Astrocyte of the cerebellum (primary cell): ENCODE results near the gene ODF2.
"Not testable (repeated sequence)": the region's sequence is repeated elsewhere in the genome, so short reads cannot be mapped to it uniquely, and the experiment has no call there.

Source experiments
- DNase-seq: peaks from one replicate; pipeline ENCODE4 v3.0.0-alpha.2; 2011; ENCODE audit warnings: low read depth
- H3K4me3 ChIP-seq: 2 replicates; pipeline ENCODE4 v1.5.1; 2011; ENCODE audit warnings: mild to moderate bottlenecking, low read depth, low read length, moderate library complexity
- in situ Hi-C: cut with HindIII; loops from 2 replicates; pipeline ENCODE4 v1.10.0; 2017; ENCODE audit warnings: low sequenced_read_pairs
- TF ChIP-seq, protein P1 (sequence below): IDR thresholded peaks from 2 replicates; pipeline ENCODE4 v1.5.1; 2012; ENCODE audit warnings: low read length, low read depth, moderate library complexity, mild to moderate bottlenecking; ENCODE audit errors: missing control alignments

The ODF2 gene

DNA sequence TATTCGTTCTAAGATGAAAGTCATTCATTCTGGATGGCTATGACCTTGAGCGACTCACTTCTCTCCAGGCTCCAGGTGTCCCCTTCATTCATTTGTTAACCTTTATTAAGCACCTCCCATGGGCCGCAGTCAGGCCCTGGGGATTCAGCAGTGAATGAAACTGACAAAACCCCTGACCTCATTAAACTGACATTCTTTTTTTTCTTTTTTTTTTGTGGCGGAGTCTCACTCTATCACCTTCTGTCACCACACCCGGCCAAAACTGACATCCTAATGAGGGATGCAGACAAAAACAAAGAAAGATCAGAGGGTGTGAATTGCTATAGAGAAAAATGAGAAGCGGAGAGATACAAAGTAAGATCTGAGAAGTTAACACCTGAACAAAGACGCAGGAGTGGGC is 16.5 kb upstream of the ODF2 start:
- TF ChIP-seq, protein P1, sequence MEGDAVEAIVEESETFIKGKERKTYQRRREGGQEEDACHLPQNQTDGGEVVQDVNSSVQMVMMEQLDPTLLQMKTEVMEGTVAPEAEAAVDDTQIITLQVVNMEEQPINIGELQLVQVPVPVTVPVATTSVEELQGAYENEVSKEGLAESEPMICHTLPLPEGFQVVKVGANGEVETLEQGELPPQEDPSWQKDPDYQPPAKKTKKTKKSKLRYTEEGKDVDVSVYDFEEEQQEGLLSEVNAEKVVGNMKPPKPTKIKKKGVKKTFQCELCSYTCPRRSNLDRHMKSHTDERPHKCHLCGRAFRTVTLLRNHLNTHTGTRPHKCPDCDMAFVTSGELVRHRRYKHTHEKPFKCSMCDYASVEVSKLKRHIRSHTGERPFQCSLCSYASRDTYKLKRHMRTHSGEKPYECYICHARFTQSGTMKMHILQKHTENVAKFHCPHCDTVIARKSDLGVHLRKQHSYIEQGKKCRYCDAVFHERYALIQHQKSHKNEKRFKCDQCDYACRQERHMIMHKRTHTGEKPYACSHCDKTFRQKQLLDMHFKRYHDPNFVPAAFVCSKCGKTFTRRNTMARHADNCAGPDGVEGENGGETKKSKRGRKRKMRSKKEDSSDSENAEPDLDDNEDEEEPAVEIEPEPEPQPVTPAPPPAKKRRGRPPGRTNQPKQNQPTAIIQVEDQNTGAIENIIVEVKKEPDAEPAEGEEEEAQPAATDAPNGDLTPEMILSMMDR = no peak
- H3K4me3 ChIP-seq = no peak overlapping the region
- no peak for DNase-seq
- in situ Hi-C loops = no loop called here

DNA sequence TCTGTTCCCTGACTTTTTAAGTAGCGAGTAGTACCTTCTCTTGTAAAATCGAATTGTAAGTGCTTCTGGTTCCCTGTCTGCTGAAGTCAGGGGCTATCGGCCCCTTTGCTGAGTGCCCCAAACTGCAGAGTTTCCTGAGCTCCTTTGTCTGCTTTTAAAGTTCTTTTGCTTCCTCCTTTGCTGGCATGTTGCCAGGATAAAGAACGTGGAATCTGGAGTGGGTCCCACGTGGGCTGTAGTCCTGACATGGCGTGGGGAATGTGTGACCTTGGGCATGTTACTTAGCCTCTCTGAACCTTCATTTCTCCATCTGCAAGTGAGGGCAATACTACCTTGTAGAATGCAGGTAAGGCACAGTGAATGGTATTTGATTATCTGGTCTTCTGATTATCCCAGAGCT is 13.7 kb upstream of the ODF2 start:
- H3K4me3 ChIP-seq = no peak overlapping the region
- in situ Hi-C loops = no loop called here
- TF ChIP-seq, protein P1 = no peak
- DNase-seq = no peak

DNA sequence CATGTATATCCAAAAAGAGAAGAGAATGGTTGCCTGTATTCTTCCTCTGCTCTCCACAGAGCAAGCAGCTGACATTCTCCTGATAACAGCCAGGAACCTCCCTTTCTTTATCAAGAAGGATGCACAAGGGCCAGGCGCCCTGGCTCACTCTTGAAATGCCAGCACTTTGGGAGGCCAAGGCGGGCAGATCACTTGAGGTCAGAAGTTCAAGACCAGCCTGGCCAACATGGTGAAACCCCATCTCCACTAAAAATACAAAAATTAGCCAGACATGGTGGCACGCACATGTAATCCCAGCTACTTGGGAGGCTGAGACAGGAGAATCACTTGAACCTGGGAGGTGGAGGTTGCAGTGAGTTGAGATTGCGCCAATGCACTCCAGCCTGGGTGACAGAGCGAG is 9.3 kb upstream of the ODF2 start:
- in situ Hi-C loops, DNase-seq, H3K4me3 ChIP-seq: not testable (repeated sequence)

DNA sequence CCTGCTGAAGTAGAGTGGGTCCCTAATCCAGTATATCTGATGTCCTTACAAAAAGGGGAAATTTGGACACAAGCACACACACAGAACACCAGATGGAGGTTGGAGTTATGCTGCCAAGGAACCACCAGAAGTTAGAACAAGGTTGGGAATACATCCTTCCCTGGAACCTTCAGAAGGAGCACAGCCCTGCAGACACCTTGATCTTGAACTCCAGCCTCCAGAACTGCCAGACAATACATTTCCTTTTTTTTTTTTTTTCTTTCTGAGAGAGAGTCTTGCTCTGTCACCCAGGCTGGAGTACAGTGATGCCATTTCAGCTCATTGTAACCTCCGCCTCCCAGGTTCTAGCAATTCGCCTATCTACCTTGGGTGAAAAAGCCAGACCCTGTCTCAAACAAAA is 7.1 kb upstream of the ODF2 start:
- TF ChIP-seq, protein P1 = no peak
- no peak for DNase-seq
- in situ Hi-C loops = no loop called here
- H3K4me3 ChIP-seq = no peak overlapping the region

DNA sequence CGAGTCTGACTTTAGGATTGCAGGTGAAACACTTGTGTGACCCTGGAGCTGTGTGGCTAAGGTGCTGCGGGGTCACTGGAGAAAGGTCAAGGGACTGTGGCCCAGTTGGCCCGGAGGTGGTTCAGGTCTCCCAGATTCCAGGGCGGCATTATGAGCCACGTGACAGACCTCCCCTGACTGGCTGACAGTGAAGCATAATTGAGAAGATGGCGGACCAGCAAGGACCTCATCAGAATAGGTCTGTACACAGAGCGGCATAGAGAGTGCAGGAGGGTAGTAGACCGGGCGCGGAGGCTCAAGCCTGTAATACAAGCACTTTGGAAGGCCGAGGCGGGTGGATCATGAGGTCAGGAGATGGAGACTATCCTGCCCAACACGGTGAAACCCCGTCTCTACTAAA is 815 bp upstream of the ODF2 start:
- TF ChIP-seq, protein P1 = no peak
- in situ Hi-C loops = no loop called here
- H3K4me3 ChIP-seq = no peak overlapping the region
- DNase-seq = no peak

DNA sequence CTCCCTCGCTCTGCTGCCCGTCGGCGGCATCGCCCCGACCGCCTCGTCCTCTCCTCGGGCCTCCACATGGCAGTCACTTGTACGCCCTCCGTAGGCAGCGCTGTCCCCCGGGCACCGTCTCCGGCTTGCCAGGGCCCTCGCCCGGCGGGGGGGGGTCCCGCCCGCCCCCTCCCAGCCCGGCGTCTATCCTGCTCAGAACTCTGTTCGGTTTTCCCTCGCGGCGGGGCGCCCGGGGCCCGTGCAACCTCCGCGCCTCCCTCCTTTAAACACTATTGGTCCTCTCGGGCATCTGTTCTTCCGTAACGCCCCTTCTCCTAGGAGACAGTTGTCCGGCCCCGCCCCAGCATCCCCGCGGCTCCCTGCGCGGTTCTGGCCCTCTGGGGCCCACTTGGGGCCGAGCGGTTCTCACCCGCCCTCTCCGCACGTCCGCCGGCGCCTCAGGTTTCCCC is 831 bp downstream of the ODF2 start:
- in situ Hi-C loops = no loop called here
- TF ChIP-seq, protein P1 = no peak
- H3K4me3 ChIP-seq = peak overlapping the region; percentile 83
- DNase-seq = peak; percentile 23

DNA sequence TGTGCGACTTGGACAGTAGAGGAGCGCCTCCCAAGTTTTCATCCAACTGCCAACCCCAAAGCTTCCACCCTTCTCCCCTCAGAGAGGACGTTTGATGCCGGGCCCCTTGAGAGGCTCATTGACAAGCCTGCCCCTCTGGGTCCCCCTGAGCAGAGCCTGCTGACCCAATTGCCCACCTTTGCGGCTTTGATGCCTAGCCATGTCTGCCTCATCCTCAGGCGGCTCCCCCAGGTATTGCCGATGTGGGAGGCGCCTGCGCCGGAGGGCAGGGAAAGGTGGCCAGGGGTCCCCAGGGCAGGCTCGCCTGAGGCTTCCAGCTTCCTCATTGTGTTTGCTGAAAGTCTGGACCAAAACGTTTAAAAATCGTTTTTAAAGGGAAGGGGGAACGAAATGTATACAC is 1.4 kb downstream of the ODF2 start:
- in situ Hi-C loops = no loop called here
- TF ChIP-seq, protein P1 = no peak
- DNase-seq = no peak
- peak overlapping the region; percentile 83 for H3K4me3 ChIP-seq
